ENCODE data around the gene HSPBAP1. TPM values are rescaled to one million over a fixed set of nuclear protein-coding genes. Genes with fewer than 3 reads are reported as not detected.

Gene HSPBAP1, protein sequence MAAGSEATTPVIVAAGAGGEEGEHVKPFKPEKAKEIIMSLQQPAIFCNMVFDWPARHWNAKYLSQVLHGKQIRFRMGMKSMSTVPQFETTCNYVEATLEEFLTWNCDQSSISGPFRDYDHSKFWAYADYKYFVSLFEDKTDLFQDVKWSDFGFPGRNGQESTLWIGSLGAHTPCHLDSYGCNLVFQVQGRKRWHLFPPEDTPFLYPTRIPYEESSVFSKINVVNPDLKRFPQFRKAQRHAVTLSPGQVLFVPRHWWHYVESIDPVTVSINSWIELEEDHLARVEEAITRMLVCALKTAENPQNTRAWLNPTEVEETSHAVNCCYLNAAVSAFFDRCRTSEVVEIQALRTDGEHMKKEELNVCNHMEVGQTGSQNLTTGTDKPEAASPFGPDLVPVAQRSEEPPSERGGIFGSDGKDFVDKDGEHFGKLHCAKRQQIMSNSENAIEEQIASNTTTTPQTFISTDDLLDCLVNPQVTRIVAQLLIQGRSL
- polyA plus RNA-seq (2012; ENCODE audit: missing spikeins) = 9.4 TPM

DNA sequence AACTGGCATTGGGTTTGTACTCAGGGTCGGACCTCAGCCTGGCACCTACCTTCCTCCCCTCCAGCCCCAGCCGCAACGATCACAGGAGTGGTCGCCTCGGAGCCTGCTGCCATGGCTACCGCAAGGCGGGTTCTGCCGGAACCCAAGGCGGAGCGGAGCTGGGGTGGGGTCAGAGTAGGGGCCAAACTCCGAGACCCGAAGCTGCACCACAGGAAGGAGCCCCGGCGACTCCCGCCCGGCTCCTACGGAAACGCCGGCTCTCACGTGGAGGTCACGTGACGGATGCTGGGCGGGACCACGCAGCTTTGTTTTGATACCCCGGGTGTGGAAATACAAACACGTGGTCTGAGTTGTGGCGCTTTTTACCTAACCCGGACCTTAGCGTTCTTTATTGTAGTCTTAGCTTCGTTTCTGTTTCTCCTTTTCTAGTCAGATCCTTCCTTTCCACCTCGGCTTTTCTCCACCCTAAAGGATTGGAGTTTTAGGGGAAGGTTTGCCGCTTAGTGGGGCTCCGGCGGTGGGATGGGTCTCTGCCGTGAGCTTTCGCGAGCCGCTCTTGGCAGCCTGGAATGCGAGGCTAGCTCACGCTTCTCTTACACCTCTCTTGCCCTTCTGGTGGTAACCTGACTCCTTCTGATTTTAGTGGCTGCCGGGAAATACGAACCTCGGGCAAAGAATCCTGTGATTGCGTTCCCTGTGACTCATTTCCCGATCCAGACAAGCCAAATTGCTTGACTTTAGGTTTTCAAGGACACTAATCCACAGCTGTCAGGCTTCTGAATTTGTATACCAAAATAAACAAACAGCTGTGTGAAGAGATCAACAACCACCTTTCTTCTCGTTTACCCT is at the start of gene HSPBAP1:
Gene HSPBAP1 (minus strand): TSS at position 264 of the 849 bp plus-strand sequence. CDS start 151 bp downstream, at position 113.
- DNase-seq (ENCODE audit: insufficient read length) (peak; percentile 79), FAIRE-seq (peak; percentile 93)
- peak; percentile 75; the same call in 1 of the 2 replicates for TF ChIP-seq POLR2A (IDR thresholded peaks at IDR 0.05; ENCODE audit: low read depth, low read length)
- 0 out of 2 replicates have a peak, but pooled peaks have one; percentile 44 for TF ChIP-seq POLR2AphosphoS5 (IDR thresholded peaks at IDR 0.05; ENCODE audit: low read depth, low read length)
- no peak for TF ChIP-seq TAF1 (IDR thresholded peaks at IDR 0.05; ENCODE audit: borderline replicate concordance, low read depth, low read length)

DNA sequence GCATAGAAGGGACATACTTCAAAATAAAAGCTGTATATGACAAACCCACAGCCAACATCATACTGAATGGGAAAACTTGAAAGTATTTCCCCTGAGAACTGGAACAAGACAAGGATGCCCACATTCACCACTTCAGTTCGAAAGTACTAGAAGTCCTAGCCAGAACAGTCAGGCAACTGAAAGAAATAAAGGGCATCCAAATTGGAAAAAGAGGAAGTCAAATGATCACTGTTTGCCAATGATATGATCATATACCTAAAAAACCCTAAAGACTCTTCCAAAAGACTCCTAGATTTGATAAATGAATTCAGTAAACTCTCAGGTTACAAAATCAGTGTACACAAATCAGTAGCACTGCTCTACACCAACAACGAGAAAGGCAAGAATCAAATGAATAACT is 42.0 kb upstream of the HSPBAP1 start:
- TF ChIP-seq TAF1 (IDR thresholded peaks at IDR 0.05; ENCODE audit: borderline replicate concordance, low read depth, low read length) (no peak), POLR2AphosphoS5 (IDR thresholded peaks at IDR 0.05; ENCODE audit: low read depth, low read length) (no peak), POLR2A (IDR thresholded peaks at IDR 0.05; ENCODE audit: low read depth, low read length) (no peak)
- FAIRE-seq = no peak
- no peak for DNase-seq (ENCODE audit: insufficient read length)

DNA sequence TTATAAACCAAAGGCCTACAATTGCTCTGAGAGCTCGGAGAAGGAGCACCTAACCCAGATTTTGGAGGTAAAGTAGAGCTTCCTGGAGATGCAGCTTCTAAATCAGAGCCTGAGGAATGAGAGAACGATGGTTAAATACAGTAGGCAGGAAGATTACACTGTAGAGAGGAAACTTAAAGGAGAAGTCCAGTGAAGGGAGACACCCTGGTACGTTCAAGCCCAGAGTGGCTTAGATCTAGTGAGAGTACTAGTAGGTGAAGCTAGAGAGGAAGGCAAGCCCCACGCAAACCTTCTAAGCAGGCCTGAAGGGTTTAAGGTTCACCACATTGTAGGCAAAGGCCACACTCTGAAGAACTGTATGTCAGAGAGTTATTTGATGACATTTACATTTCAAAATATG is 34.6 kb upstream of the HSPBAP1 start:
- DNase-seq (ENCODE audit: insufficient read length) (no peak), FAIRE-seq (no peak)
- TF ChIP-seq POLR2A (IDR thresholded peaks at IDR 0.05; ENCODE audit: low read depth, low read length) (no peak), POLR2AphosphoS5 (IDR thresholded peaks at IDR 0.05; ENCODE audit: low read depth, low read length) (no peak), TAF1 (IDR thresholded peaks at IDR 0.05; ENCODE audit: borderline replicate concordance, low read depth, low read length) (no peak)

DNA sequence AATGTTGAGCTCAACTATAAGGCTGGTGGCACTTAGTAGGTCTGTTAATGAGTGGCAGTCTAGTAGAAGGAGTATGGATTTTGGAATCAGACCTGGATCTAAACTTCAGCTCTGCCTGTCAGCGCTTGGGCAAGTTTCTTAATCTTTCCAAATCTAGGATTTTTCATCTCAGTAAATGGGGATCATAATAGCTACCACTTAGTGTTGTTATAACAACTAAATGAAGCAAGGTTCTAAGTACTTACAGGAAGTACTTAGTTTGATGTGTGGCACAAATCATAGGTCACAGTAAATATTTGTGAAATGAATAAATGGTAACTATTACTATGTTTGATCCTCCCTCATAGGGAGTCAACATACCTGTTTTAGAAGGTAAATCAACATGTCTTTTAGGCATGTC is 32.6 kb upstream of the HSPBAP1 start:
- DNase-seq (ENCODE audit: insufficient read length) (no peak), FAIRE-seq (no peak)
- TF ChIP-seq POLR2A (IDR thresholded peaks at IDR 0.05; ENCODE audit: low read depth, low read length) (no peak), TAF1 (IDR thresholded peaks at IDR 0.05; ENCODE audit: borderline replicate concordance, low read depth, low read length) (no peak), POLR2AphosphoS5 (IDR thresholded peaks at IDR 0.05; ENCODE audit: low read depth, low read length) (no peak)

DNA sequence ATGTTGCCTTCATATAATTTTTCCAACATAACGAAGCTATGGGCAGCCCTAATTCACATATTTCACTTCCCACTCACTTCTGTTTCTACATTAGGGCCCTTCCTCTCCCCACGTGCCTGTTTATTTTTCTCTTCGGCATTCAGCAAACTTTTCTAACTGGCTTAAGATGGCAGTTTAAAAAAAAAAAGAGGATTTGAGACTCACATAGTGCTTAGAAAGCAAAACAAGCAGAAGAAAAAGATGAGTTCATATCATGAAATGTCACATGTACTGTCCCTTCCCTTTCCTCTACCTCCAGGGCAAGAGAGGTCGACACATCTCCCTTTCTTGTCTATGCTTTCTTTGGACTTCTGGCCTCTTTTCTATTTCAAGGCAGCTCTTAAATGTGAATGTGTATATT is 31.8 kb upstream of the HSPBAP1 start:
- no peak for DNase-seq (ENCODE audit: insufficient read length)
- no peak for FAIRE-seq
- TF ChIP-seq TAF1 (IDR thresholded peaks at IDR 0.05; ENCODE audit: borderline replicate concordance, low read depth, low read length) (no peak), POLR2AphosphoS5 (IDR thresholded peaks at IDR 0.05; ENCODE audit: low read depth, low read length) (no peak), POLR2A (IDR thresholded peaks at IDR 0.05; ENCODE audit: low read depth, low read length) (no peak)

DNA sequence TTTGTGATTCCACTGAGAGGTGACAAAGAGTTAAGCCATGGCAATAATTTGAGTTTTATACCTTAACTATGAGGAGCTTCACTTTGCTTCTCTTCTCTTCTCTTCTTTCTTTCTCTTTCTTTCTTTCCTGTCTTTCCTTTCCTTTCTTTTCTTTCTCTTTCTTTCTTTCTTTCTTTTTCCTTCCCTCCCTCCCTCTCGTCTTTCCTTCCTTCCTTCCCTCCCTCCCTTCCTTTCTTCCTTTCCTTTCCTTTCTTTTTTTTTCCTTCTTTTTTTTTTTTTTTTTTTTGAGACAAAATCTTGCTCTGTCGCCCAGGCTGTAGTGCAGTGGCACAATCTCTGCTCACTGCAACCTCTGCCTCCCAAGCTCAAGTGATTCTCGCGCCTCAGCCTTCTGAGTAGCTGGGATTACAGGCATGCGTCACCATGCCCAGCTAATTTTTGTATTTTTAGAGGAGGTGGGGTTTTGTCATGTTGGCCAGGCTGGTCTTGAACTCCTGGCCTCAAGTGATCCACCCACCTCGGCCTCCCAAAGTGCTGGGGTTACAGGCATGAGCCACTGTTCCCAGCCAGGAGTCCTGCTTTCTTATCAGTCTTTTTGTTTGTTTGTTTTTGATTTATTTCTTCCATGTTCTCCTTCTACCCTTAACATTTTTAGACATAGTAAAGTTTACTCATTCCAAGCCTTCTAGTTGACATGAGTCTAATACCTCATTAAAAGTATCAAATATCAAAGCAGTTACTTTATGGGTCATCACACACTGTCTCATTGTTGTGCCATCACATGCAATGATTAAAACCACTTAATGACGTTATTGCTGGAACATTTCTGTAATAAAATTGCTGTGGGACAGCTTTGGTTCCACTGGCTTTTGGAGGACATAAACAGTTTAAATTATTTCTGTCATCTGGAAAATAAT is 31.1 kb upstream of the HSPBAP1 start:
- no peak for FAIRE-seq
- no peak for TF ChIP-seq POLR2A (IDR thresholded peaks at IDR 0.05; ENCODE audit: low read depth, low read length)
- no peak for TF ChIP-seq TAF1 (IDR thresholded peaks at IDR 0.05; ENCODE audit: borderline replicate concordance, low read depth, low read length)
- no peak for TF ChIP-seq POLR2AphosphoS5 (IDR thresholded peaks at IDR 0.05; ENCODE audit: low read depth, low read length)
- DNase-seq (ENCODE audit: insufficient read length) = no peak

DNA sequence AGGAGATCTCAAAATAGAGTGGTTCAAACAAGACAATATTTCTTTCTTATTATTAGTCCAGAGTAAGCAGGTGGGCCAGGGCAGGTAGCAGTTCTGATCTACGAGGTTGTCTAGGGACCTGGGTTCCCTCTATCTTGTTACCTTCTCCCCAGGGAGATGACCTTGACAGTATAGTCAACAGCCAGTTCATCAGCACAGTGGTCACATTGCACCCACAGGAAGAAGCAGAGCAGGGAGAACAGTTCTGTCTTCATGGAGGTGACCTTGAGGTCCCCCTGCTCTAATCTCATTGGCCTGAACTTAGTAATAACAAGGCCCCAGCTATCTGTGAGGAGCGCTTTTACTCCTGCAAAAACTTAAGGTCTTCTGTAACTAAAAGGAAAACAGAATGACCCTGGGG is 23.0 kb upstream of the HSPBAP1 start:
- DNase-seq (ENCODE audit: insufficient read length) = no peak
- no peak for FAIRE-seq
- TF ChIP-seq POLR2A (IDR thresholded peaks at IDR 0.05; ENCODE audit: low read depth, low read length) = no peak
- no peak for TF ChIP-seq TAF1 (IDR thresholded peaks at IDR 0.05; ENCODE audit: borderline replicate concordance, low read depth, low read length)
- no peak for TF ChIP-seq POLR2AphosphoS5 (IDR thresholded peaks at IDR 0.05; ENCODE audit: low read depth, low read length)

DNA sequence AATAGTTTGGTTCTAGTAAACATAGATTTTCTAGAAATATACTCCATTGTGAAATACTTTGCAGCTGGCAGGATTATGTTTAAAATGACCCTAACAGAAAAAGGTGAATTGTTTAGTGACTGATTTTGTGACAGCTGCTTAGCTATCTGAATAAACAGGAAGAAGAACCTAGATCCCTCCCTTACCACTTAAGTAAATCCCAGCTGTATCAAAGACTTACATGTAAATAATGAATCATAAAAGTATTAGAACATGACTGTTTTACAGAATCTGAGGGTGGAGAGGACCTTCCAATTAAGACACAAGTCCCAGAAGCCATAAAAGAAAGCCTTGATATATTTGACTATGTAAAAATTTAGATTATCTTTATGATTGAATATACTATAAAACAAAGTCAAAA is 17.1 kb upstream of the HSPBAP1 start:
- FAIRE-seq (no peak), DNase-seq (ENCODE audit: insufficient read length) (no peak)
- TF ChIP-seq POLR2A (IDR thresholded peaks at IDR 0.05; ENCODE audit: low read depth, low read length) (no peak), TAF1 (IDR thresholded peaks at IDR 0.05; ENCODE audit: borderline replicate concordance, low read depth, low read length) (no peak), POLR2AphosphoS5 (IDR thresholded peaks at IDR 0.05; ENCODE audit: low read depth, low read length) (no peak)

DNA sequence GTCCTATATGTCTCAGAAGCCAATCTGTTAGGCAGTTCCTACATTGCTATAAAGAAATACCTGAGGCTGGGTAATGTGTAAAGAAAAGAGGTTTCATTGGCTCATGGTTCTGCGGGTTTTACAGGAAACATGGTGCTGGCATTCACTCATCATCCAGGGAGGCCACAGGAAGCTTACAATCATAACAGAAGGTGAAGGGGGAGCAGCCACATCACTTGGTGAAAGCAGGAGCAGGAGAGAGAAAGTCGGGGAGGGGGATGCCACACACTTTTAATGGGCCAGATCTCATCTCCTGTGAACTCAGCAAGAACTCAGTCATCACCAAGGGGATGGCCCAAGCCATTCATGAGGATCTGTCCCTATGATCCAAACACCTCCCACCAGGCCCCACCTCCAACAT is 10.3 kb upstream of the HSPBAP1 start:
- FAIRE-seq = no peak
- no peak for TF ChIP-seq TAF1 (IDR thresholded peaks at IDR 0.05; ENCODE audit: borderline replicate concordance, low read depth, low read length)
- no peak for TF ChIP-seq POLR2AphosphoS5 (IDR thresholded peaks at IDR 0.05; ENCODE audit: low read depth, low read length)
- no peak for TF ChIP-seq POLR2A (IDR thresholded peaks at IDR 0.05; ENCODE audit: low read depth, low read length)
- DNase-seq (ENCODE audit: insufficient read length) = no peak

DNA sequence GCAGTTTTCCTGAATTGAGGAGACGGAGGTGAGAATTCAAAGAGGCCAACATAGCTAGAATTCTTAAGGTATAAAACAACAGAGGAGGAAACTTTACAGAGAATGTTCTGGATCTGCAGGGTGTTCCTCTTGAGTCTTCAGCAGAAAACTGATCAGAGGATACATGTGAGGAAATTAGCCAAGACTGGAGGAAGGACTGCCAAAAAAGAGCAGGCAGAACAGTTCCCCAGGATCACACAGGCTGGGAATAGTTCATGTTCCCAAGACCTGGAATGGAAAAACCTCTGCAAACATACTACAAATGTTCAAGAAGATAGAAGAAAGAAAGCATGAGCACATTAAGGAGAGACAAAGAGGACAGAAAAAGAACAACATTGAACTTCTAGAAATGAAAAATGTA is 8.7 kb upstream of the HSPBAP1 start:
- TF ChIP-seq TAF1 (IDR thresholded peaks at IDR 0.05; ENCODE audit: borderline replicate concordance, low read depth, low read length) (no peak), POLR2A (IDR thresholded peaks at IDR 0.05; ENCODE audit: low read depth, low read length) (no peak), POLR2AphosphoS5 (IDR thresholded peaks at IDR 0.05; ENCODE audit: low read depth, low read length) (no peak)
- DNase-seq (ENCODE audit: insufficient read length) (no peak), FAIRE-seq (no peak)
